Panc1 (cell line): ENCODE data around the gene MCF2L.

Source experiments
- CTCF ChIP-seq: fragments of 450-650 bp; IDR thresholded peaks from 2 replicates; pipeline ENCODE4 v1.5.1; 2017; ENCODE audit warnings: mild to moderate bottlenecking
- REST ChIP-seq, 2 experiments: IDR thresholded peaks; 2 replicates each; pipeline ENCODE4 v1.6.1; 2011 to 2012; ENCODE audit warnings: low read depth in 2 of 2, control low read depth in 1 of 2, low read length in 1 of 2, mild to moderate bottlenecking in 1 of 2, moderate library complexity in 1 of 2; ENCODE audit not compliant: insufficient read depth in 1 of 2
- SIN3A ChIP-seq: IDR thresholded peaks from 2 replicates; pipeline ENCODE4 v1.6.1; 2012; ENCODE audit warnings: low read depth, mild to moderate bottlenecking, low read length, moderate library complexity, borderline replicate concordance; ENCODE audit not compliant: insufficient read depth
- TCF7L2 ChIP-seq: IDR thresholded peaks from 2 replicates; pipeline ENCODE4 v1.6.1; 2011; ENCODE audit warnings: mild to moderate bottlenecking, low read depth, low read length, inconsistent platforms

DNA sequence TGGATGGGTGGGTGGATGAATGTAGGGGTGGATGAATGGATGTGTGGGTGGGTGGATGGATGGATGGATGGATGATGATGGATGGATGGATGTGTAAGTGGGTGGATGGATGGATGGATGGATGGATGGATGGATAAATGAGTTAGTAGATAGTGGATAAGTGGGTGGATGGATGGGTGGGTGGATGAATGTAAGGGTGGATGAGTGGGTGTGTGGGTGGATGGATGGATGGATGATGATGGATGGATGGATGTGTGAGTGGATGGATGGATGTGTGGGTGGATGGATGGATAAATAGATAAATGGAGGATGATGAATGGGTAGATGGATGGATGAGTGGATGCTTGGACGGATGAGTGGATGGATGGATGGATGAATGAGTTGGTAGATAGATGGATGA lies 3.2 kb downstream of the MCF2L start:
- TF ChIP-seq REST (IDR thresholded peaks at IDR 0.05; ENCODE audit: insufficient read depth in 1 of 2, low read depth in 2 of 2, low read length in 1 of 2), result no peak
- no peak for TF ChIP-seq CTCF
- no peak for TF ChIP-seq SIN3A
- TF ChIP-seq TCF7L2, result no peak
